Skeletal muscle tissue (tissue), 4 donors: ENCODE results near the gene SLCO3A1. TPM values are rescaled to one million over a fixed set of nuclear protein-coding genes. Genes with fewer than 3 reads are reported as not detected.

Experiments
- H3K27ac ChIP-seq: one replicate; pipeline ENCODE4 v1.7.0; 2013; ENCODE audit warnings: mild to moderate bottlenecking, low read depth, low read length, inconsistent platforms
- H3K27me3 ChIP-seq, 3 donors: one replicate each; pipeline ENCODE4 v1.7.0; 2013; ENCODE audit warnings: low read length in 3 of 3; ENCODE audit not compliant: control insufficient read depth in 3 of 3, insufficient read depth in 3 of 3
- H3K36me3 ChIP-seq, 3 donors: one replicate each; pipeline ENCODE4 v1.7.0; 2013; ENCODE audit warnings: low read length in 3 of 3; ENCODE audit not compliant: control insufficient read depth in 3 of 3, insufficient read depth in 3 of 3
- H3K4me1 ChIP-seq, 3 donors: one replicate each; pipeline ENCODE4 v1.7.0; 2013; ENCODE audit warnings: low read length in 3 of 3, mild to moderate bottlenecking in 3 of 3; ENCODE audit not compliant: control insufficient read depth in 3 of 3, insufficient read depth in 3 of 3
- H3K4me3 ChIP-seq, 3 donors: one replicate each; pipeline ENCODE4 v1.7.0; 2013; ENCODE audit warnings: low read length in 3 of 3
- H3K9ac ChIP-seq, 3 donors: one replicate each; pipeline ENCODE4 v1.7.0; 2013; ENCODE audit warnings: low read length in 3 of 3, mild to moderate bottlenecking in 3 of 3, moderate library complexity in 2 of 3, low read depth in 1 of 3
- H3K9me3 ChIP-seq, 3 donors: one replicate each; pipeline ENCODE4 v1.7.0; 2013; ENCODE audit warnings: low read length in 3 of 3; ENCODE audit not compliant: control insufficient read depth in 3 of 3
- total RNA-seq: library from RNA; depleted of rRNA; stranded (reverse); fragments of >200 nt; gene quantifications from one replicate; pipeline ENCODE4 v1.2.3, GENCODE V29; 2014
- donor health status: Osteomylitis.

SLCO3A1 gene
- total RNA-seq, 1 donor from 2014 or later, result 4.7 TPM

DNA sequence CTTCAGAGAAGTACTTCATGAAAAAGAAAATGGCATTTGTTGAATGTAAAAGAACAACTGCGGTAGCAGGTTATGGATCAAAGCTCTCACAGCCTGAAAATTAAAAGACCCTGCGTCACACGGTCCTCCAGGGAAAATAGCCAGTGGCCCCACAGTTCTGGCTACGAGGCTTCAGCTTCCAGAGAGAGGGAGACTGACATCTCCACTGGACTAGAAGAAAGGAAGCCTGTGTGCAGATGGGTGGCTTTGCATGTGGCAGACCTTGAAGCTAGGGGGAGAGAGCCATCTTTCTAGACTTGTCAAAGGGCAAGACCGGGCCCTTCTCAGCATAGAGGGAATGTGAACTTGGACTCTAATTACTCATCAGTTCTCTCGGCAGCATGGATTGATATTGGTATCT is 159.4 kb downstream of the SLCO3A1 start:
- H3K4me1 ChIP-seq, result peaks cover 6 to 26% (median 12%) of the 10 kb centered on the region in 3 donors
- H3K27me3 ChIP-seq, result no peaks in the 10 kb centered on the region
- H3K4me3 ChIP-seq, result no peak overlapping the region
- no peak overlapping the region for H3K9ac ChIP-seq
- no peaks in the 10 kb centered on the region for H3K9me3 ChIP-seq
- H3K27ac ChIP-seq, result no peak overlapping the region
- no peaks in the 10 kb centered on the region for H3K36me3 ChIP-seq

DNA sequence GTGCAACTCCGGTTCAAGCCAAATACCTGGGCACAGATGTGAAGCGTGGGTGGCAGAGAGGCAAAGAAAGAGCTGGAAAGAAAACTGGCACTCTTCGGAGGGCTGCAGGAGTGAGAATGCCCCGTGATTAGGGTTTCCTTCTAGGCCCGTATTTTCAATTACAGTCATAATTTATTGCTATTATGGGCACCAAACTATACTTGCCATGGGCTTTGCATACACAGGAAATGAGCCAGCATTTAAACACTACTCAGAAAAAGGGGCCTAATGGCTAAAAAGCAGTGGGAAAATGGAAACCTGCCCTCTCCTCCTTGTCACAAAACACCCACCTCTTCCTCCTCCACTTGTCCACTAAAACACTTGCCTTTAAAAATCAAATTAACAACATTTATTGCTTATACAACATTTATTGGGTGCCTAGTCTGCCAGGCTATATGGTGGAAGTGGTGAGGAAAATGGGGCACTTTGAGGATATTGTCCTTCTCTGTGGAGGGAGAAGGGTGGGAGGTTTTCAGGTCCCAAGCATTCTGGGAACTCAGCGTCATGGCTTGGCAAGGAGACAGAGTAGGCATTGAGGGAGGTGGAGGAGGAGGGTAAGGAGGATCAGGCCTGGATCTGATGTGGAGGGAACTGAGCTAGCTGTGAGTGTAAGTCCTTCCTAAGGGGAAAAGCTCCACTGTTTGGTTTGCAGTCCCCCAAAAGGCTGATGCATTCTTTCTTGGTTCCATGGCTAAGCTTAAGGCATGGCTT is 160.9 kb downstream of the SLCO3A1 start:
- H3K27me3 ChIP-seq, result no peaks in the 10 kb centered on the region
- no peaks in the 10 kb centered on the region for H3K9me3 ChIP-seq
- H3K4me1 ChIP-seq, result peaks cover 9 to 23% (median 11%) of the 10 kb centered on the region in 3 donors

DNA sequence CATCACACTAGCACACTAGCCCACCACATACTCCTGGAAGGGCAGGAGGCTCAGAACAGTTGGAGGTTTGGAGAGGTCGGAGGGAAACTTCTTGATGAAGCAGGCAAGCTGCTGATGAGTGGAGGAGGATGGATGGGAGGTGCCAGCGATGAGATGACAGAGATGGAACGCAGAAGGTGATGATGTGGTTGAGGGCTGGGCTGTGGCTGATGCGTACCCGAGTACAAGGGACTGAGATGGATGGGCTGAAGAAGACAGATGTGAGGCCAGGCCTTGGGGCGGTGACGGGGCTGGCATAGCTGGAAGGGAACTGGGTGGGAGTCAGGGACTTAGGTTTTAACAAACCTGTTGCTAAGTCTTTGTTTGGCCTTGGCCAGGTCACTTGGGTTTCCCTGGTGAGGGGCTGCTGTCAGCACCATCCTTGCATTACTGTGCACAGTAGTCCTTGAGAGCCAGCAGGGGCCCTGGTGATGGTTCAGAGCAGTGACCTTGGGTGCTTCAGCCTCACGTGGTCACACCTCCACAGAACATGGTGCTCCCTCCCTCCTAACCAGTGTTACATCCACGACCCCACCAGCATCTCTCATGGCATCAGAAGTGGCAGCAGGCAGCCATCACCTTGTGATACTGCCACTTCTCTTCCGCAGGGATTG is 164.5 kb downstream of the SLCO3A1 start:
- no peak overlapping the region for H3K27ac ChIP-seq

More for the DNA sequence above, 160.9 kb downstream of the SLCO3A1 start:
- Histone ChIP-seq H3K9ac (no peak overlapping the region), H3K27ac (no peak overlapping the region), H3K4me3 (no peak overlapping the region), H3K36me3 (no peaks in the 10 kb centered on the region)

DNA sequence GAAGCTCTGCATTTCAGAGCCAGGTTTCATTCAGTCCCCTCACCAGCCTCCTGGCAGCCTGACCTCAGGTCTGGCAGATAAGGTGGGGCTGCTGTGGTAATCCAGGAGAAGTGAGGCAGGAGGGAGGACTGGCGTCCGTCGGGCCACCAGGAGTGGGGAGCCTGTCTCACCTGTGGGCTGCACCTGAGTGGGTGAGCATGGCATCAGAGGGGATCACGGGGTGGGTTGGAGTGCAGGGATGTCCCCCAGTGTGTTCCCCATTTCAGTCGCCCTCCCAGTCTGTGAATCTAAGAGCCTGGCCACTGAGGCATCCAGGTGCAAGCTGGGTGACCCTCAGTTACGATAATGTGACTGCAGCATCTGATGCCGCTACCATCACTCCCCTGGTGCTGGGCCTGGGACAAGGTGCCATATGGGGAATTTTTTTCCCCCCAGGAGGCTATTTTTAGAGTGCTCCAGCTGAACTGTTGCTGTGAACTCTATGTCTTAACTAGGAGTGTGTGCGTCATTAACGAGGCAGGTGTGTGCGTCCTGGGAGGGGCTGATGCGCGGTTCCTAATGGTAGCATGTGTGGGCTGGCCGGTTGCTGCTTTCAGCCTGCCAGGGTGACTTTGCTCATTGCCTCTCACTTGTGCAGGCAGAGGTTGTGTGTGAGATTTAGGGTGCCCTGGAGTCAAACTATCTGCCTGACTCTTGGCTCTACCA is 165.2 kb downstream of the SLCO3A1 start:
- Histone ChIP-seq H3K27ac (no peak overlapping the region), H3K9me3 (no peaks in the 10 kb centered on the region)

More for the DNA sequence above, 164.5 kb downstream of the SLCO3A1 start:
- Histone ChIP-seq H3K27me3 (no peaks in the 10 kb centered on the region), H3K4me3 (no peak overlapping the region), H3K4me1 (peaks cover 0 to 12% (median 10%) of the 10 kb centered on the region in 3 donors), H3K9me3 (no peaks in the 10 kb centered on the region), H3K9ac (no peak overlapping the region), H3K36me3 (no peaks in the 10 kb centered on the region)

DNA sequence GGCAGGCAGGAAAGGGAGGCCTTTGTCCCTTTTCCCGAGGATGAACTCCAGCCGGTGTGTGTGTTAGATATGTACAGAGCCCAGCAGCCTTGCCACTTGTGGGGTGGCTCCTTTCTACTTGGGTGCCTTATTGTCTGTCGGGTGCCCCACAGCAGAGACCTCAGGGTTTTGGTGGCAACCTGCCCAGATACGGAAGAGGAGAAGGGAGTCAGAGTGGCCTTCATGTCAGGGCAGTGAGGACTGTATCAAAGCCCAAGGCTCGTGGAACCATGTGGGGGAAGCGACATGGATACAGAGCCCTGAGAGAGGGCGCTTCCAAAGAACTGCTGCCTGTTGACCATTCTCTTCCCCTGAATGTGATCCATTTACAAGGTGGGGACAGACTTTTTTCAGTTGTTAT is 166.2 kb downstream of the SLCO3A1 start:
- H3K27me3 ChIP-seq, result no peaks in the 10 kb centered on the region
- no peaks in the 10 kb centered on the region for H3K36me3 ChIP-seq
- no peak overlapping the region for H3K4me3 ChIP-seq
- no peak overlapping the region for H3K9ac ChIP-seq
- H3K9me3 ChIP-seq, result no peaks in the 10 kb centered on the region
- peaks cover 0 to 10% (median 10%) of the 10 kb centered on the region in 3 donors for H3K4me1 ChIP-seq
- H3K27ac ChIP-seq, result no peak overlapping the region

More for the DNA sequence above, 165.2 kb downstream of the SLCO3A1 start:
- Histone ChIP-seq H3K9ac (no peak overlapping the region), H3K36me3 (no peaks in the 10 kb centered on the region), H3K4me3 (no peak overlapping the region), H3K4me1 (peaks cover 0 to 10% (median 10%) of the 10 kb centered on the region in 3 donors), H3K27me3 (no peaks in the 10 kb centered on the region)

DNA sequence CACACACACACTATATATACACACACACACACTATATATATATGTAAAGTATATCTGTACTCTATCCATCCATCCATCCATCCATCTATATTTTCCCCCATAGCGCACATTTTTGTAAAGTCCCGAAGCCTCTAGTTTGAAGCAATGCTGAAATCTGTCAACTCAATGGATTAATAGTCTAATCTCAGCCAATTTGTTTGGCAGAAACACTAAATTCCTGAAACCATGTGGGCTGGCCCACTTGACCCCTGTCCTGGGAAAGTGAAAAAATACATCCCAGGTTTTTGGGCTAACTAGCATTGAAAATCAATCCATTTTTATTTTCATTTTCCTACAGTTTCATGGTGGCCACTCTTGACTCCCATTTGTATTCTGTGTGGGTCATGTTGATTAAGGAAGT is 166.7 kb downstream of the SLCO3A1 start:
- no peak overlapping the region for H3K27ac ChIP-seq
- H3K4me1 ChIP-seq, result peaks cover 0 to 10% (median 10%) of the 10 kb centered on the region in 3 donors
- no peaks in the 10 kb centered on the region for H3K36me3 ChIP-seq
- no peak overlapping the region for H3K4me3 ChIP-seq
- no peaks in the 10 kb centered on the region for H3K27me3 ChIP-seq
- H3K9ac ChIP-seq, result no peak overlapping the region
- H3K9me3 ChIP-seq, result no peaks in the 10 kb centered on the region

DNA sequence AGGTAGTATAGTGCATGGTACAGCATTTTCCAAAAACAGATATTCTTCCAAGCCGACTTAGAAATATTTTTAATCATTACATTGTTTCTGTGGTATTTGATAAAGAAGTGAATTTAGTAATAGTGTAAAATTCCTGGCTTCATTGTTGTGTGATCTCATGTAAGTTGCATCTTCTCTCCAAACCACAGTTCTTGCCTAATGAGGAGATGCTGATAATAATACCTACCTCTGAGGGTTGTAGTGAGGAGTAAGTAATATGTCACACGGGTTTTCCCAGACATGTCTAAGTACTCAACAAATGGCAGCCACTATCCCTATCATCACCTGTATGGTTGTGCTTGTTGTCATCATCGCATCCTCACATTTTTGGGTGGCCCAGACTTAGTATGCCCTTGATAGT is 167.3 kb downstream of the SLCO3A1 start:
- H3K27ac ChIP-seq, result no peak overlapping the region
- peaks cover 0 to 10% (median 10%) of the 10 kb centered on the region in 3 donors for H3K4me1 ChIP-seq
- no peak overlapping the region for H3K4me3 ChIP-seq

DNA sequence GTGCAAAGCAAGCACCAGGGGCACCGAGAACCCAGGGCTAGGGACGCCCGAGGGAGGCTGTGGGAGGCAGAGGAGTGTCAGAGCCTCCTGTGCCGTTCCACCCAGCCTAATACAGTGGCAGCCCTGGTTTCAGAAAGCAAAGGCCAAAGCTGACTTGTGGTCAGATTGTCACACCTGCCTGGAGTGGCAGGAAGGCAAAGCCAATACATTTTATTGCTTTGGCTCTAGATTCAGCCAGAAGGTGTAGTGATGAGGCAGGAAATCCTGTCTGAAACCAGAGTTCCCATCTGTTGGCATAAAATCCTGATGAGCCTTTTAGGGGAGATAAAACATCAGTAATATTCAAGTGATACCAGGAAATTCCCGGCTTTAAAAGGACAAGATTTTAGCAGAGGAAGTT is 168.3 kb downstream of the SLCO3A1 start:
- peaks cover 0 to 10% (median 10%) of the 10 kb centered on the region in 3 donors for H3K4me1 ChIP-seq
- H3K27me3 ChIP-seq, result no peaks in the 10 kb centered on the region
- H3K27ac ChIP-seq, result peak overlapping the region; percentile 6
- no peaks in the 10 kb centered on the region for H3K36me3 ChIP-seq
- H3K9ac ChIP-seq, result no peak overlapping the region
- no peaks in the 10 kb centered on the region for H3K9me3 ChIP-seq
- no peak overlapping the region for H3K4me3 ChIP-seq

More for the DNA sequence above, 167.3 kb downstream of the SLCO3A1 start:
- H3K9ac ChIP-seq, result no peak overlapping the region
- no peaks in the 10 kb centered on the region for H3K27me3 ChIP-seq
- H3K36me3 ChIP-seq, result no peaks in the 10 kb centered on the region
- H3K9me3 ChIP-seq, result no peaks in the 10 kb centered on the region

DNA sequence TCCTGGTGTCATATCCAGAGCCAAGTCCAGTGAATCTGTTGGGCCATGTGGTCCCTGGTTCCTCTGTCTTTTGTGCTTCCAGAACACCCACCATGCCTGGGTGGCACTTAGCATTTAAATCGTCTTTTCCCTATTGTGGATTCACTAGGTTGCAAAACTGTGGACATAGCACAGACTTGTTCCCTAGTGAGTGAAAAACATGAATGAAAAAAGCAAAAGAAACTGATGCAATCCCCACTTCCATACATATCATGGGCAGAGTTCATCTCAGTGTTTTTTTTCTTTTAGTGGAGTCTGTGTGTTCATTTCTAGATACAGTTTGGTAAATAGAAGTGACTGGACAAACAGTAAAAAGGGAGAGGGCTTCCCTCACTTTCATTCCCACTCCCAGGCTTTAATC is 170.5 kb downstream of the SLCO3A1 start:
- H3K9ac ChIP-seq, result no peak overlapping the region

More for the DNA sequence above, 170.5 kb downstream of the SLCO3A1 start:
- Histone ChIP-seq H3K4me3 (no peak overlapping the region), H3K9me3 (no peaks in the 10 kb centered on the region), H3K27ac (no peak overlapping the region), H3K4me1 (peaks cover 11 to 21% (median 19%) of the 10 kb centered on the region in 3 donors), H3K36me3 (no peaks in the 10 kb centered on the region), H3K27me3 (no peaks in the 10 kb centered on the region)
